ENCODE measurements around the gene LAIR1.
A peak's percentile ranks its signal among the peaks of the same experiment; 100 is the strongest.

Gene LAIR1

GRCh38 chr19:54317108-54317964, 47.4 kb downstream of the LAIR1 start:
- DNase-seq (ENCODE audit: low spot score), result no peak

GRCh38 chr19:54316746-54317107, 48.0 kb downstream of the LAIR1 start:
- no peak for DNase-seq (ENCODE audit: low spot score)

DNA sequence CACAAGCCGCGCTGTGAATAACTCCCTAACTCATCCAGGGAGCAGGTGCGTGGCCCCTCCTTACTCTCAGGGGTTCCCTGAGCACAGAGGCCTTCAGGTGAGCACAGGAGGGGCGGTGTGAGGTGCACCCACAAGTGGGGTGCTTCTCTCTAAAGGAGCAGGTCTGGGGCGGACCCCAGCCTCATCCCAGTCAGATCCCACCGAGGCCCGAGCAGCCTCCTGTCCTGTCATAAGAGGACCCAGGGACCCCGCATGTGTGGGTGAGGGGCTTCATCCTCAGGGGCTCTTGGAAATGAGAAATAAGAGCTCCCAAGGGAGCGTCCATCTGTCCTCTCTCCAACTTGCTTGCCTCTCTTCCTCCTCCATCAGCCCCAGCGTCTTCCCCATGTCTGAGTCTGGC, 48.8 kb downstream of the LAIR1 start:
- no peak for DNase-seq (ENCODE audit: low spot score)

DNA sequence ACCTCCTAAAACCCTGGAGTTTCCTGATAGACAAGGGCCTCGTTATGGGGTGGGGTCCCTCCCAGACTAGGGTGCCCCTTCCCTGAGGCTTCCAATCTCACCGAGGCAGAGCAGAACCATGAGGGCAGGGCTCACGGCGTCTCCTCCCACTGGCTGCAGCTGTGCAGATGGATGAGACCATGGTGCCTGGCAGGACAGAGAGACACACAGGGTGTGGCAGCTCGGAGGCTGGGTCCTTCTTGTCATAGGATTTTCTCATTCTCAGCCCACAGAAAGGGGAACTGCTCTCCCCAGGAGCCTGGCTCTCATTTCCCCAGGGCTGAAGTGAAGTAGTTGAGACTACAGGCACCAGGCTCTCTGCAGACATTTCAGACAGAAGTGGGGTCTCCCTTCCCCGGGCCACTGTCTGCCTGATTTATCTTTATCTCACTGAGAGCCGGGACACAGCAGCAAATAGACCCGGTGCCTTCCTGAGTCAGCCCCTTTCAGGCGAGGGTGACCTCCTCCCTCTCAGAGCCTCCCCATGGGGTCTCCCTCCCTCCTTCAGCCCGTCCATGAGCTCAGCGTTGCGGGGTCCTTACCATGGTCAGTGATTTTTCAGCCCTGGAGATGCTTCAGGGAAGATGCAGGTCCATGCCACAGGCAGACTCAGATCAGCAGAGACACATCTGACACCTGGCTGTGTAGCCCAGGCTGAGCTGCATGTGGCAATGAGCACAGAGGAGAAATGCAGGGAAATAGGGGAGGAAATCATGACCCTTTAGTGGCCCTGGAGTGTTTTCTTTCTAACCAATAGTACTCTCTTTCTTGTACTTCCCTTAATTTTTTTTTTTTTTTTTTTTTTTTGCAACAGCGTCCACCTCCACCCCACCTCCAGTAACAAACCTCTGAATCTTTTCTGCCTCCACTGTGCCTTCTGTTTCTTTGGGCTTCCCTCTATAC, 52.0 kb downstream of the LAIR1 start, which contains the start of gene LILRA5:
Gene LILRA5 (minus strand): TSS at position 731 of the 942 bp plus-strand sequence. CDS start 147 bp downstream, at position 584.
- DNase-seq (ENCODE audit: low spot score), result peak; percentile 4

- no peak for DNase-seq (ENCODE audit: low spot score)
Measured at GRCh38 chr19:54312011-54312410, 52.7 kb downstream of the LAIR1 start.

- DNase-seq (ENCODE audit: low spot score), result no peak
Measured at GRCh38 chr19:54311486-54311885, 53.2 kb downstream of the LAIR1 start.

DNA sequence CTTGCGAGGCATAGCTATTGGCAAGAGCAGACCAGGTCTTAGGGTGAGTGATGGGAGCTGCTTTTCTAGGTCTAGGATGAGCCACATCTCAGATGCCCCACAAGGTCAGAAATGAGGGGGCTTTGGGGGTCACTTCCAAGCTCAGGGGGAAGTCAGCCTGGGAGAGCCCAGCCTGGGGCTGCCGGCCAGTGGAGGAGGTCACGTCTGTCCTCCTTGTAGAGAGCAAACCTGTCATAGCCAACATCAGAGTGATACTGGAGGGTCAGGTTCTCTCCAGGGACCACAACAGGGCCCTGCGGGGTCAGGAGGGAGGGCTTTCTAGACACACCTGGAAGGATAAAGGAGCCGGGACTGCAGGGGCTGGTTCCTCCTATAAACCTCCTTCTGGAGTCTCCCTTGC, 54.2 kb downstream of the LAIR1 start:
- no peak for DNase-seq (ENCODE audit: low spot score)

- DNase-seq (ENCODE audit: low spot score), result no peak
Measured at GRCh38 chr19:54309811-54310210, 54.9 kb downstream of the LAIR1 start.

- no peak for DNase-seq (ENCODE audit: low spot score)
Measured at GRCh38 chr19:54307389-54308020, 57.2 kb downstream of the LAIR1 start.

DNA sequence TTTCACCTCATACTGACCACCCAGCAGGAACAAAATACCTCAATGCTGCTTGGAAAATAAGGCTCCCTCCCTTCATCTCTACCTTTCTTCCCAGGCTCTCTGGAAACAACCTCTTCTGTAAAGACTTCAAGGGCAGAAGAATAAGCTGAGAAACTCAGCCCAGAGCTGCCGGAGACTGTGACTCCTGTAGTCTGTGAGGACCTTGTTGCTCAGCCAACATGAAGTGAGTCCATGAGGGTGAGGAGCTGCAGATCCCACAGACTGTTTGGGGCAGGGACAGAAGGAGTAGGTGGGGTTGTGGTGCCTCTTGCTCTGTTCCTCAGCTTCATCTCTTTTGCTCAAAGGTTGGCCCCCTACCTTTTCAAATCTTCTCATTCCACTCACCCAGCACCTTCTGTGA, 59.6 kb downstream of the LAIR1 start:
- DNase-seq (ENCODE audit: low spot score), result no peak

DNA sequence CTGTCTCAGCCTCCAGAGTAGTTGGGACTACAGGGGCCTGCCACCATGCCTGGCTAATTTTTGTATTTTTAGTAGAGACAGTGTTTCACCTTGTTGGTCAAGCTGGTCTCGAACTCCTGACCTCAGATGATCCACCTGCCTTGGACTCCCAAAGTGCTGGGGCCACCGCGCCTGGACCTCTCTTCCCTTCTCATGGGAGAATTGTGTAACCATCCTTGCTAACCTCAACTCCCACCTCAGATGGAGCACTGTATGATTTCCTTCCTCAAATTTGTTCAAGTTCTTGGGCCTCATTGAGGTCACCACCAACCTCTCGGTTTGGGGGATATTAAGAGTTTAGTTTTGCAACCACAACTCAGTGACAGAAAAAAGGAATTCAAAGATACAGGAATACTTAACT, 62.5 kb downstream of the LAIR1 start:
- no peak for DNase-seq (ENCODE audit: low spot score)

Data from CD4-positive, alpha-beta T cell treated with Interleukin-15 for 4 hours (primary cell).